A673 (cell line): Measurements from ENCODE around the gene TAX1BP1.

Experiments used
- CTCF ChIP-seq: fragments of 300-800, 200-600 bp; sonication (generic); conservative IDR thresholded peaks from 2 replicates; pipeline ENCODE4 v1.5.1; 2017; ENCODE audit warnings: low read depth, mild to moderate bottlenecking, antibody characterized with exemption, low read length, moderate library complexity, mixed read lengths
- EZH2 ChIP-seq: fragments of 200-600 bp; sonication (generic); IDR thresholded peaks from 2 replicates; pipeline ENCODE4 v1.6.1; 2017; ENCODE audit warnings: borderline replicate concordance, low read depth, mild to moderate bottlenecking, mixed read lengths, antibody characterized with exemption, low read length; ENCODE audit not compliant: poor library complexity, severe bottlenecking

DNA sequence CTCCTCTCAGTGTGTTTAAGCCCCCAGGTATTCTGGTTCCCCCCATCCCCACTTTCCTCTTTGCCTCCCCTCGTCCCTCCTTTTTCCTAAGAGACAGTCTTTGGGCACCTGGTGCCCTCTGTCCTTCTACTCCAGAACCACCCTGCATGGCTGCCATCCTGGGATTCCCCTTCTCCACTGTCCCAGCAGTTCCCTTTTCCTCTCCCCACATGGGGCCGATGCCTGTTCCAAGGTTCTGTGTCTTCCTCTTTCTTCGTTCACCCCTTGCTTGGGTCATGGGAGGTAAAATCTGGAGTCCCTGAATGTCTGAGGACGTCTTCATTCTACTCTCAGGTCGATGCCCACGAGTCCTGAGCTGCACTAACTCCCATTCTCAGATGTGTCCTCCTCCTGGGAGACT is 120.8 kb downstream of the TAX1BP1 start:
- TF ChIP-seq CTCF (no peak), EZH2 (no peak)
